SH-SY5Y (cell line): ENCODE measurements around the gene COG3.

Source experiments
- GATA2 ChIP-seq: IDR thresholded peaks from 2 replicates; pipeline ENCODE4 v1.6.1; 2011; ENCODE audit warnings: mild to moderate bottlenecking, low read depth, low read length
- GATA3 ChIP-seq: IDR thresholded peaks from 2 replicates; pipeline ENCODE4 v1.6.1; 2011; ENCODE audit warnings: low read depth, mild to moderate bottlenecking, low read length, moderate library complexity

DNA sequence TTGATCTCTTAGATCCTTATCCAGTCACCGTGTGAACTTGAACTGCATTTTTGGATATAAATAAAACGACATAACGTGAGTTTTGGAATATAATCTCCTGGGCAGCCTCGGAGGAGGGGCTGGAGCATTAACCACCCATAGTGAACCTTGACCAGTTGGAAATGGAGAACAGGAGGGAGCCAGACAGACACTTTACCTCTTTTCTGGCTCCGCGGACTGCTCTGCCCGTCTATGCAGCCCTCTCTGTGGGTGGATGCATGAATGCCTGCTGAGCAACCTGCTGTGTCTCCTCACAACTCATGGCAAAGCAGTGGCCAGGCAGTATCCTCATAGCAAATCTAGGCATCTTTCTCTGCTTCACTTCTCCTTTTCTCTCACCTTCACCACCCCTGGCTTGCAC is 10.5 kb upstream of the COG3 start:
- TF ChIP-seq GATA3 (no peak), GATA2 (no peak)
